GM12865 (cell line): ENCODE measurements around the gene MAP4K4.

Source experiments
- DNase-seq: peaks from one replicate; pipeline ENCODE4 v3.0.0; 2010; ENCODE audit warnings: low read depth
- H3K4me3 ChIP-seq: 2 replicates; pipeline ENCODE4 v1.5.1; 2011; ENCODE audit warnings: mild to moderate bottlenecking, low read depth, low read length, control low read depth
- TF ChIP-seq, protein P1 (sequence below): IDR thresholded peaks from 2 replicates; pipeline ENCODE4 v1.5.1; 2011; ENCODE audit warnings: low read length, control low read depth, low read depth, inconsistent platforms; ENCODE audit not compliant: insufficient read depth; ENCODE audit errors: missing control alignments

Gene MAP4K4

DNA sequence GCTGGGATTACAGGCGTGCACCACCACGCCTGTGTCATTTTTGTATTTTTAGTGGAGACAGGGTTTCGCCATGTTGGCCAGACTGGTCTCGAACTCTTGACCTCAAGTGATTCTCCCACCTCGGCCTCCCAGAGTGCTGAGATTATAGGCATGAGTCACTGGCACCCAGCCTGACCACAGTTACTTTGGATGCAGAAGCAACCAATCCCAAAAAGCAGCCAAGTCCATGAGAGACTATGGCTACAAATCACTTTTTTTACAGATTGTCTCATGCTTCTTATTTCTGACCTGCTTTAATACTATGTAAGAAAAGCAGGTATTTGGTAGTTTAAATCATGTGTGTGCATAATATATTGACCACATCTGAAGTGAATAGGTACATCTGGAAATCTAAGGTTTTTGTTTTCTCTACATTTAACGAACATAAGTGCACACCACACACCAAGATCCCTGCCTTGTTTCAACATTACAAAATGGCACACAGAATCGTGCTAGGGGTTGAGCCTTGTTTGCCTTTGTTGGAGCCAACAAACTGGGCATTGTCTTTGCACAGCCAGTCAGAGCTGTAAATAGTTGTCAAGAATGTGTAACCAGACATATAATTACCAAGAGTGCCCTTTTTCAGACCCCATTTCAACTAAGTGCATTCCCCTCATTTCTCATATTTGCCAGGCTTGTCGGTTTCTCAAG is 18.3 kb upstream of the MAP4K4 start:
- no peak for DNase-seq
- TF ChIP-seq, protein P1, sequence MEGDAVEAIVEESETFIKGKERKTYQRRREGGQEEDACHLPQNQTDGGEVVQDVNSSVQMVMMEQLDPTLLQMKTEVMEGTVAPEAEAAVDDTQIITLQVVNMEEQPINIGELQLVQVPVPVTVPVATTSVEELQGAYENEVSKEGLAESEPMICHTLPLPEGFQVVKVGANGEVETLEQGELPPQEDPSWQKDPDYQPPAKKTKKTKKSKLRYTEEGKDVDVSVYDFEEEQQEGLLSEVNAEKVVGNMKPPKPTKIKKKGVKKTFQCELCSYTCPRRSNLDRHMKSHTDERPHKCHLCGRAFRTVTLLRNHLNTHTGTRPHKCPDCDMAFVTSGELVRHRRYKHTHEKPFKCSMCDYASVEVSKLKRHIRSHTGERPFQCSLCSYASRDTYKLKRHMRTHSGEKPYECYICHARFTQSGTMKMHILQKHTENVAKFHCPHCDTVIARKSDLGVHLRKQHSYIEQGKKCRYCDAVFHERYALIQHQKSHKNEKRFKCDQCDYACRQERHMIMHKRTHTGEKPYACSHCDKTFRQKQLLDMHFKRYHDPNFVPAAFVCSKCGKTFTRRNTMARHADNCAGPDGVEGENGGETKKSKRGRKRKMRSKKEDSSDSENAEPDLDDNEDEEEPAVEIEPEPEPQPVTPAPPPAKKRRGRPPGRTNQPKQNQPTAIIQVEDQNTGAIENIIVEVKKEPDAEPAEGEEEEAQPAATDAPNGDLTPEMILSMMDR = no peak
- no peak overlapping the region for H3K4me3 ChIP-seq

DNA sequence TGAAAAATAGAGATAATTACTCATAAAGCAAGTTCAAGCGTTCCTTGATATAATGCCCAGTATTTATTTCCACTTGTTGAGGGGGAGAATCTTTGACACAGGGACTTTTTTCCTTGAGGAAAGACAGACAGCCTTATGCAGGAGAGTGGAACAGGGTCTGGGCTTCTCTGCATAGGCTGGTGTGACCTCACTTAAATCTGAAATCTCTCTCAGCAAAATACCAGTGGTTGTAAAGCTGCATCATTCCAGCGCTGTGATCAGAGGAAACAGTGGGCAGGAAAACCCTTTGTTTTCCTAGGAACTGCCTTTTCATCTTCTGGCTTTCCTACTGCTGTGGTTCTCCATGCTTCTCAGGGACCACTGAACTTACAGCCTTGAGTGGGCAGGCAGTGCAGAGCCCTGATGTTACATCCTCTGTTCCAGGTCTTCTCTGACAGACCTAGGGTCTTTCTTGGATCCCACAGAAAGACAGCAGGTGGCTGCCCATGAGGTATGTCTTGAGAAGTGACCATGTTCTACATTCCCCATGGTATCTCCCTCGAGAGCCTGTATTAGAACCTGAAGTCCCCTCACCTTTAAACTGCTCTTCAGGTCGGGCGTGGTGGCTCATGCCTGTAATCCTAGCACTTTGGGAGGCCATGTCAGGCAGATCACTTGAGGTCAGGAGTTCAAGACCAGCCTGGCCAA is 17.6 kb upstream of the MAP4K4 start:
- H3K4me3 ChIP-seq = no peak overlapping the region
- TF ChIP-seq, protein P1 = no peak
- DNase-seq = no peak

DNA sequence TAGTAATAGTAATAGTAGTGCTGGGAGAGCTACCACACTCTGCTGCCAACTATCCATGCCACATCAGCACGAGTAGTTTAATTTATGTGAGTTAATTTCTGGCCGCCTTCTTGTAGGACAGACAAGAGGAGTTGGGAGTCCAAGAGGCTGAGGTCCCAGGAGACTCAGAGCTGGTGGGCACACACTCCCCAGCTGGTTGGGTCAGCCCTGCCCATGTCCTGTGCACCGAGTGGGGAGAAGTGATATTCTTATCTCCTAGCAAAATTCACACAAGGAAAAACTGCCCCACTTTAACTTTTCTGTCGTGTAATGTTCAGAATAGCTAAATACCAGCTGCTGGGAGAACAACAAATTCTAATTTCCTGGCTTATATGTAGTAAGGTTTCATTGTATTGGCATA is 15.2 kb upstream of the MAP4K4 start:
- no peak overlapping the region for H3K4me3 ChIP-seq
- no peak for DNase-seq
- TF ChIP-seq, protein P1 = no peak

DNA sequence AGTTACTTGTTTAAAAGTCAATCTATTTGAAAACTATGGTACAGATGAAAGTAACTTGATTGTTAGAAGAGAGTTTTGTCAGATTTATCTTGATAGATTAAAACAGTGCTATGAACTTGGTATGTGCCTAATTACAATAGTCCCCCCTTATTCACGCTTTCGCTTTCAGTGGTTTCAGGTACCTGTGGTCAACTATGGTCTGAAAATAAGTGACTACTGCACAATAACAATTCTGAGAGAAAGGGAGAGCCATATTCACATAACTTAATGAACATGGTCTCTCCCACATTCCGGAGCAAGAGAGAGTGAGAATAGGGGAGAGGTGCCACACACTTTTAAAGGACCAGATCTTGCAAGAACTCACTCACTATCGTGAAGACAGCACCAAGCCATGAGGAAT is 13.2 kb upstream of the MAP4K4 start:
- TF ChIP-seq, protein P1 = no peak
- peak; percentile 30 for DNase-seq
- H3K4me3 ChIP-seq = no peak overlapping the region

DNA sequence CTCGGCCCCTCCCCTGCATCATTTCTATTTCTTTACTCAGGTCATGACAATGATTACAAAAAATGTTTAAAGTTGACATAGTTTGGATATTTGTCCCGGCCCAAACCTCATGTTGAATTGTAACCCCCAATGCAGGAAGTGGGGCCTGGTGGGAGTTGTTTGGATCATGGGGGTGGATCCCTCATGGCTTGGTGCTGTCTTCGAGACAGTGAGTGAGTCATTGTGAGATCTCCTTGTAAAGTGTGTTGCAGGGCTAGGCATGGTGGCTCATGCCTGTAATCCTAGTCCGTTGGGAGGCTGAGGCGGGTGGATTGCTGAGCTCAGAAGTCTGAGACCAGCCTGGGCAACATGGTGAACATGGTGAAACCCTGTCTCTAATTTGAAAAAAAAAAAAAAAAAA is 9.2 kb upstream of the MAP4K4 start:
- DNase-seq = no peak
- no peak overlapping the region for H3K4me3 ChIP-seq
- TF ChIP-seq, protein P1 = no peak

DNA sequence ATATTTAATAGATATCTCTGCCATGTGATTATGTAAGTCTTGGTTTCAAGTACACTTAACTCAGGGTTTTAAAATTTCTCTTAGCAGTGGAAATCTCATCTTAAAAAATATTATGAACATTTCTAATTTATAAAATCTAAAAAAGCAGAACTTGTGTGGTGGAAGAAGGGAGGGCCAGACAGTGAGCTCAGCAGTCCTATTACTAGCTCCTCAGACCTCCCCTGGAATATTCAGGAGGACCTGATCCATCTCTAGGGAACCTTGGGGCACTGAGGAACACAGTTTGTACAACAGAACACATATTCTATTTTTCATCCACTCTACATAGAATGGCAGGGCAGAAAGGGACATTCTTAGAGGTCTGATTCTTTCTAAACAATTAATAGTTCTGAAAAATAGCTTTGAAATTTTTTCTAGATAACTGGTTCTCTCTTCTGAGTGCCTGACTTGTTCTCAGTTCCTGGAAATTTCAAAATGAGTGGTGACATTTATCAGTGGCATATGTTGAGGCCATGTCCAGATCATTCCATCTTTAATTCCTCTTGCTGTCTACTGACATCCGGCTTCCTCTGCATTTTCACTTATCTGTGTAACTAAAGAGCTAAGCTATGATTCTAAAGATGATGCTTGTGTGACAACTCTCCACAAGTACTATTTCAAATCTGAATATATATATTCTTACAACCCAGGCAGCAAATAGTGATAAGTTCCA is 8.2 kb upstream of the MAP4K4 start:
- no peak overlapping the region for H3K4me3 ChIP-seq
- DNase-seq = no peak
- TF ChIP-seq, protein P1 = no peak
